Stimulated activated CD4-positive, alpha-beta T cell treated with anti-CD3 and anti-CD28 coated beads, Interleukin-12 subunit alpha, Interleukin-12 subunit beta, amount 100 ng/mL, for 4 hours (primary cell): ENCODE data around the gene CDK17.
"Not testable (repeated sequence)": the region's sequence is repeated elsewhere in the genome, so short reads cannot be mapped to it uniquely, and the experiment has no call there.

ENCODE experiments used
- DNase-seq: peaks from one replicate; pipeline ENCODE4 v3.0.0-alpha.2; 2020

CDK17 gene

GRCh38 chr12:96383991-96384390, 16.2 kb downstream of the CDK17 start:
- no peak for DNase-seq

GRCh38 chr12:96383371-96383770, 16.9 kb downstream of the CDK17 start:
- DNase-seq, result no peak

GRCh38 chr12:96379743-96380142, 20.5 kb downstream of the CDK17 start:
- DNase-seq, result not testable (repeated sequence)

GRCh38 chr12:96378319-96378718, 21.9 kb downstream of the CDK17 start:
- no peak for DNase-seq

GRCh38 chr12:96376865-96377264, 23.4 kb downstream of the CDK17 start:
- DNase-seq, result no peak

GRCh38 chr12:96375841-96376604, 24.2 kb downstream of the CDK17 start:
- no peak for DNase-seq

- DNase-seq, result no peak
These were observed 25.1 kb downstream of the CDK17 start for GRCh38 chr12:96375170-96375569.

- no peak for DNase-seq
These were observed 28.2 kb downstream of the CDK17 start for GRCh38 chr12:96371790-96372699.

GRCh38 chr12:96371138-96371789, 29.0 kb downstream of the CDK17 start:
- no peak for DNase-seq

GRCh38 chr12:96368687-96369086, 31.6 kb downstream of the CDK17 start:
- DNase-seq, result no peak

GRCh38 chr12:96368233-96368632, 32.0 kb downstream of the CDK17 start:
- DNase-seq, result no peak

- DNase-seq, result no peak
These were observed 33.9 kb downstream of the CDK17 start for GRCh38 chr12:96366381-96366654.

- DNase-seq, result no peak
These were observed 34.4 kb downstream of the CDK17 start for GRCh38 chr12:96365604-96366380.

GRCh38 chr12:96364092-96364700, 36.0 kb downstream of the CDK17 start:
- DNase-seq, result no peak

GRCh38 chr12:96361074-96361473, 39.2 kb downstream of the CDK17 start:
- DNase-seq, result no peak

GRCh38 chr12:96360550-96360949, 39.7 kb downstream of the CDK17 start:
- DNase-seq, result no peak

GRCh38 chr12:96359328-96359727, 40.9 kb downstream of the CDK17 start:
- DNase-seq, result no peak

GRCh38 chr12:96356831-96357230, 43.4 kb downstream of the CDK17 start:
- DNase-seq, result no peak

GRCh38 chr12:96354844-96355534, 45.2 kb downstream of the CDK17 start:
- DNase-seq, result no peak

- no peak for DNase-seq
These were observed 45.9 kb downstream of the CDK17 start for GRCh38 chr12:96354326-96354725.

- DNase-seq, result no peak
These were observed 47.9 kb downstream of the CDK17 start for GRCh38 chr12:96352161-96352835.
